ENCODE data around the gene ATP11C.
"Not testable (repeated sequence)": the region's sequence is repeated elsewhere in the genome, so short reads cannot be mapped to it uniquely, and the experiment has no call there.

Gene ATP11C

GRCh38 chrX:139924696-139925095 is 8.2 kb downstream of the ATP11C start:
- no peak for DNase-seq (ENCODE audit: low read depth, low spot score)

GRCh38 chrX:139924069-139924695 is 8.7 kb downstream of the ATP11C start:
- DNase-seq (ENCODE audit: low read depth, low spot score): no peak

GRCh38 chrX:139921142-139921541 is 11.7 kb downstream of the ATP11C start:
- not testable (repeated sequence) for DNase-seq (ENCODE audit: low read depth, low spot score)

GRCh38 chrX:139920316-139920715 is 12.5 kb downstream of the ATP11C start:
- DNase-seq (ENCODE audit: low read depth, low spot score): no peak

- no peak for DNase-seq (ENCODE audit: low read depth, low spot score)
Observed at GRCh38 chrX:139914421-139914820, 18.4 kb downstream of the ATP11C start.

GRCh38 chrX:139909712-139910111 is 23.1 kb downstream of the ATP11C start:
- DNase-seq (ENCODE audit: low read depth, low spot score): no peak

- no peak for DNase-seq (ENCODE audit: low read depth, low spot score)
Observed at GRCh38 chrX:139907078-139907477, 25.8 kb downstream of the ATP11C start.

GRCh38 chrX:139905743-139906142 is 27.1 kb downstream of the ATP11C start:
- DNase-seq (ENCODE audit: low read depth, low spot score): no peak

GRCh38 chrX:139905051-139905450 is 27.8 kb downstream of the ATP11C start:
- DNase-seq (ENCODE audit: low read depth, low spot score): no peak

GRCh38 chrX:139903210-139903609 is 29.6 kb downstream of the ATP11C start:
- DNase-seq (ENCODE audit: low read depth, low spot score): no peak

- no peak for DNase-seq (ENCODE audit: low read depth, low spot score)
Observed at GRCh38 chrX:139902559-139902958, 30.3 kb downstream of the ATP11C start.

GRCh38 chrX:139898334-139898733 is 34.5 kb downstream of the ATP11C start:
- no peak for DNase-seq (ENCODE audit: low read depth, low spot score)

- DNase-seq (ENCODE audit: low read depth, low spot score): no peak
Observed at GRCh38 chrX:139892512-139892911, 40.3 kb downstream of the ATP11C start.

GRCh38 chrX:139890991-139891700 is 41.7 kb downstream of the ATP11C start:
- DNase-seq (ENCODE audit: low read depth, low spot score): no peak

GRCh38 chrX:139889760-139890159 is 43.1 kb downstream of the ATP11C start:
- DNase-seq (ENCODE audit: low read depth, low spot score): no peak

GRCh38 chrX:139883984-139884383 is 48.9 kb downstream of the ATP11C start:
- DNase-seq (ENCODE audit: low read depth, low spot score): no peak

GRCh38 chrX:139882299-139882698 is 50.6 kb downstream of the ATP11C start:
- no peak for DNase-seq (ENCODE audit: low read depth, low spot score)

GRCh38 chrX:139881572-139881971 is 51.3 kb downstream of the ATP11C start:
- no peak for DNase-seq (ENCODE audit: low read depth, low spot score)

GRCh38 chrX:139881130-139881529 is 51.7 kb downstream of the ATP11C start:
- DNase-seq (ENCODE audit: low read depth, low spot score): no peak

- no peak for DNase-seq (ENCODE audit: low read depth, low spot score)
Observed at GRCh38 chrX:139877710-139878414, 55.0 kb downstream of the ATP11C start.

GRCh38 chrX:139875841-139876240 is 57.0 kb downstream of the ATP11C start:
- no peak for DNase-seq (ENCODE audit: low read depth, low spot score)

- DNase-seq (ENCODE audit: low read depth, low spot score): no peak
Observed at GRCh38 chrX:139869796-139870195, 63.1 kb downstream of the ATP11C start.

GRCh38 chrX:139864640-139865039 is 68.2 kb downstream of the ATP11C start:
- DNase-seq (ENCODE audit: low read depth, low spot score): no peak
